ENCODE data around the gene FAAP24. TPM values are rescaled to one million over a fixed set of nuclear protein-coding genes. Genes with fewer than 3 reads are reported as not detected.
A peak's percentile ranks its signal among the peaks of the same experiment; 100 is the strongest.
"Not testable (repeated sequence)": the region's sequence is repeated elsewhere in the genome, so short reads cannot be mapped to it uniquely, and the experiment has no call there.

The FAAP24 gene
- total RNA-seq: 1 to 10 TPM; 1.7 to 2.3 TPM
- 1 to 10 TPM; 2.7 to 3.4 TPM for polyA plus RNA-seq (ENCODE audit: insufficient read length in 2 of 2)
- long read RNA-seq, donor 1, partial matches to known transcripts: 0 of 3 reads
- long read RNA-seq, donor 1, other reads (novel, unspliced or antisense): 0 of 3 reads
- long read RNA-seq, donor 2, partial matches to known transcripts: 0 of 1 reads
- long read RNA-seq, donor 2, other reads (novel, unspliced or antisense): 0 of 1 reads
- long read RNA-seq, donor 3, partial matches to known transcripts: 0 of 2 reads
- long read RNA-seq, donor 3, other reads (novel, unspliced or antisense): 0 of 2 reads
- long read RNA-seq, donor 4, partial matches to known transcripts: 0 of 3 reads
- long read RNA-seq, donor 4, other reads (novel, unspliced or antisense): 0 of 3 reads

DNA sequence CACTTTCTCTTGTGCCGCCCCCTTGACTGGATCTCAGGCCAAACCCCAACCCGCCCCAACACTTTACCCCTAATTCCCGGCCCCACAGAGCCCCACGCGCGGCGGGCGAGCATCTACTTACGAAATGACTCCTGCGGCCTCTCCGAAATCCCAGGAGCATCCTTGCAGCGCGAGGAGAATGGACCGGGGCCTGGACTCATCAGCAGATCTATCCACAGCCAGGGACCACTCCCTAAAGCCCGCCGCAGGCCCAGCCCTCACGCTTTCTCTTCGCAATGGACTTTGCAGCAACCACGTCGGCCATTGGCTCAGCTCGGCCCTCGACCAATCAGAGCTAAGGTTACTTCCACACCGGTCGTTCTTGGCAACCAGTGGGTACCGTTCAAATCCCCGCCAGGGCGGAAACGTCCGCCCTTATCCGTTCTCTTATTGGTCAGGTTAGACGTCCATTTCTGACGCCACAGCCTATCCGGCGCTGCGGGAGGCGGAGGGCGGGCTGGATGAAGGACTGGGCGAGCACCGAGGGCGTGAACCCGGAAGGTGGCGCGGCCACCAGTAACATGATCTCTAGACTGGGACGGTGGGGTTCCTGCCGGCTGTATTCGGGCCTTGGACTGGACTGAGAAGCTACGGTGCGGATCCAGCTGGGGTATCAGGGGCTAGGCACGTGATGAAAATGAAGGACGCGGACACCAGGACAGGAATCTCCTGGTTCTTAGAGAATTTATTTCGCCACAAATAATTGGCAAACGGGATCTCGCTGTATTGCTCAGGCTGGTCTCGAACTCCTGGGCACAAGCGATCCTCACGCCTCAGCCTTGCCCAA is at the start of gene FAAP24, which contains the start of gene CEP89:
Gene FAAP24 (plus strand): TSS at position 528 of the 826 bp plus-strand sequence. CDS start 955 bp downstream, outside the sequence.
Gene CEP89 (minus strand): TSS at position 244 of the 826 bp plus-strand sequence. CDS start 84 bp downstream, at position 160.
- DNase-seq (ENCODE audit: low read depth in 4 of 6, low spot score in 6 of 6): peak; percentile 99 to 100 (median 100)
- Histone ChIP-seq H3K27me3 (ENCODE audit: control insufficient read depth, insufficient read depth, low read length) (no peaks in the 10 kb centered on the region), H3K27ac (ENCODE audit: low read depth, low read length) (peak within 1 kb of the TSS; percentile 19), H3K9me3 (ENCODE audit: control insufficient read depth, insufficient read depth, low read length) (no peaks in the 10 kb centered on the region), H3K4me1 (ENCODE audit: control insufficient read depth, insufficient read depth, low read length) (peaks cover 19% of the 10 kb centered on the region), H3K4me3 (ENCODE audit: low read depth, low read length) (peak within 1 kb of the TSS; percentile 76), H3K36me3 (ENCODE audit: control insufficient read depth, insufficient read depth, low read length) (peaks cover 20% of the 10 kb centered on the region)
- 4% methylated on average over 57 of the region's 57 CpGs for WGBS (ENCODE audit: insufficient coverage)

DNA sequence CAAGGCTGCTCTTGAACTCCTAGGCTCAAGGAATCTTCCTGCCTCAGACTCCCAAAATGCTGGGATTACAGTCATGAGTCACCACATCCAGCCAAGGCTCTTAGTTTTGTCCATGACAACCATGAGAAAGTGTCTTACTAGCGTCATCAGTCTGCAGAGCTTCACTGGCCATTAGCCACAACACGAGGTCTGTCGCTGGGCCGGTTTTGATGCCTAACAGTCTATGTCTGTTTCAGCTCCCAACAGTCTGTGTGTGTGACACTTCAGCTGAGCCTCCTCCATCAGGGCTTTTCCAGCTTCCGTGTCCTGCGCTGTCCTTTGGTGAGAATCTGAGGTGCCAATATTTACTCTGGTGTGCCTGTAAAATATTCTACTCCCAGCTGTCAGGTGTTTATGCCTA is 47.8 kb upstream of the FAAP24 start:
- 96% methylated on average over 5 of the region's 6 CpGs for WGBS (ENCODE audit: insufficient coverage)
- Histone ChIP-seq H3K4me1 (ENCODE audit: control insufficient read depth, insufficient read depth, low read length) (no peaks in the 10 kb centered on the region), H3K4me3 (ENCODE audit: low read depth, low read length) (no peak overlapping the region), H3K36me3 (ENCODE audit: control insufficient read depth, insufficient read depth, low read length) (peaks cover 76% of the 10 kb centered on the region), H3K9me3 (ENCODE audit: control insufficient read depth, insufficient read depth, low read length) (no peaks in the 10 kb centered on the region), H3K27ac (ENCODE audit: low read depth, low read length) (no peak overlapping the region), H3K27me3 (ENCODE audit: control insufficient read depth, insufficient read depth, low read length) (no peaks in the 10 kb centered on the region)
- no peak for DNase-seq (ENCODE audit: low read depth in 4 of 6, low spot score in 6 of 6)

DNA sequence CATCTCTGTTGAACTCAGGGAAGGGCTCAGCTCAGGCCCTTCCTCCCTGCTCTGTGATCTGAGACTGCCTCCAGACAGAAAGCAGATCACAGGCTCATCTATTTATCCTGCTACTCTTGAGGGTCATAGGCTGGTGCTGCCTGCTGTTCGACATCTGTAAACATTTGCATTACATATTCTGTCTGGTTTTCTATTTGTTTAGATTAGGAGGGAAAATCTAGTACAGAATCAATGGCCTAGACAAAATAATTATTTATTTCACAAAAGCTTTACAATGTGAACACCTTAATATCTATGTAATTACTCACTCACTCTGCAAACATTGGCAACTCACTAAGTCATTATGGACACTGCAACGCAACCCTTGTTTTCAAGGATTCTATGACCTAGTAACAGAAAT is 43.2 kb upstream of the FAAP24 start:
- H3K9me3 ChIP-seq (ENCODE audit: control insufficient read depth, insufficient read depth, low read length): no peaks in the 10 kb centered on the region
- peaks cover 68% of the 10 kb centered on the region for H3K36me3 ChIP-seq (ENCODE audit: control insufficient read depth, insufficient read depth, low read length)
- no peaks in the 10 kb centered on the region for H3K4me1 ChIP-seq (ENCODE audit: control insufficient read depth, insufficient read depth, low read length)
- H3K27me3 ChIP-seq (ENCODE audit: control insufficient read depth, insufficient read depth, low read length): no peaks in the 10 kb centered on the region
- no peak for DNase-seq (ENCODE audit: low read depth in 4 of 6, low spot score in 6 of 6)
- H3K4me3 ChIP-seq (ENCODE audit: low read depth, low read length): no peak overlapping the region
- H3K27ac ChIP-seq (ENCODE audit: low read depth, low read length): no peak overlapping the region
- WGBS (ENCODE audit: insufficient coverage): no CpG with 5 or more reads among the region's 2 CpGs

DNA sequence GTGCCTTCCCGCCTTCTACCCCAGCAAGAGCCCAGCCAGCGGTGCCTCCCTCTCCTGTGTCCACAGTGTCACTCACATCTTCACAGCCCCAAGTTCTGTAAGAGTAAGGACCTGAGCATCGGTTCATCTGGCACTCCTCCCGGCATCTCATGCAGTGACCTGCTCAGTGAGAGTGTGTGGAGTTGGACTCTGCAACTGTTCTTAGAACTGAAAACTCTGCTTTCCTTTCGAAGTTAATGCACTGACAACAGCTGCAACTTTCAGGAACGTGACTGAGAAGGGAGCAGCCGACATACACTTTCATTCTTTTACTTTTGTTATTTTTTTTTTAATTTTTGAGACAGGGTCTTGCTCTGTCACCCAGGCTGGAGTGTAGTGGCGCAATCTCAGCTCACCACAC is 41.5 kb upstream of the FAAP24 start:
- DNase-seq (ENCODE audit: low read depth in 4 of 6, low spot score in 6 of 6): no peak
- no peak overlapping the region for H3K4me3 ChIP-seq (ENCODE audit: low read depth, low read length)
- no peaks in the 10 kb centered on the region for H3K9me3 ChIP-seq (ENCODE audit: control insufficient read depth, insufficient read depth, low read length)
- peaks cover 70% of the 10 kb centered on the region for H3K36me3 ChIP-seq (ENCODE audit: control insufficient read depth, insufficient read depth, low read length)
- 100% methylated on average over 2 of the region's 8 CpGs for WGBS (ENCODE audit: insufficient coverage)
- no peaks in the 10 kb centered on the region for H3K27me3 ChIP-seq (ENCODE audit: control insufficient read depth, insufficient read depth, low read length)
- no peak overlapping the region for H3K27ac ChIP-seq (ENCODE audit: low read depth, low read length)
- no peaks in the 10 kb centered on the region for H3K4me1 ChIP-seq (ENCODE audit: control insufficient read depth, insufficient read depth, low read length)

- no peak for DNase-seq (ENCODE audit: low read depth in 4 of 6, low spot score in 6 of 6)
- Histone ChIP-seq H3K4me1 (ENCODE audit: control insufficient read depth, insufficient read depth, low read length) (no peaks in the 10 kb centered on the region), H3K9me3 (ENCODE audit: control insufficient read depth, insufficient read depth, low read length) (no peaks in the 10 kb centered on the region), H3K4me3 (ENCODE audit: low read depth, low read length) (no peak overlapping the region), H3K27me3 (ENCODE audit: control insufficient read depth, insufficient read depth, low read length) (no peaks in the 10 kb centered on the region), H3K27ac (ENCODE audit: low read depth, low read length) (no peak overlapping the region), H3K36me3 (ENCODE audit: control insufficient read depth, insufficient read depth, low read length) (peaks cover 76% of the 10 kb centered on the region)
- WGBS (ENCODE audit: insufficient coverage): 100% methylated on average over 2 of the region's 3 CpGs
These were observed 38.5 kb upstream of the FAAP24 start for GRCh38 chr19:32933571-32933970.

GRCh38 chr19:32935629-32936028 is 36.4 kb upstream of the FAAP24 start:
- WGBS (ENCODE audit: insufficient coverage): 96% methylated on average over 8 of the region's 9 CpGs
- no peak overlapping the region for H3K4me3 ChIP-seq (ENCODE audit: low read depth, low read length)
- H3K27me3 ChIP-seq (ENCODE audit: control insufficient read depth, insufficient read depth, low read length): no peaks in the 10 kb centered on the region
- no peaks in the 10 kb centered on the region for H3K9me3 ChIP-seq (ENCODE audit: control insufficient read depth, insufficient read depth, low read length)
- H3K27ac ChIP-seq (ENCODE audit: low read depth, low read length): no peak overlapping the region
- no peaks in the 10 kb centered on the region for H3K4me1 ChIP-seq (ENCODE audit: control insufficient read depth, insufficient read depth, low read length)
- no peak for DNase-seq (ENCODE audit: low read depth in 4 of 6, low spot score in 6 of 6)
- H3K36me3 ChIP-seq (ENCODE audit: control insufficient read depth, insufficient read depth, low read length): peaks cover 71% of the 10 kb centered on the region

- WGBS (ENCODE audit: insufficient coverage): 98% methylated on average over 8 of the region's 8 CpGs
- Histone ChIP-seq H3K9me3 (ENCODE audit: control insufficient read depth, insufficient read depth, low read length) (no peaks in the 10 kb centered on the region), H3K36me3 (ENCODE audit: control insufficient read depth, insufficient read depth, low read length) (peaks cover 71% of the 10 kb centered on the region), H3K4me3 (ENCODE audit: low read depth, low read length) (no peak overlapping the region), H3K27ac (ENCODE audit: low read depth, low read length) (no peak overlapping the region), H3K4me1 (ENCODE audit: control insufficient read depth, insufficient read depth, low read length) (no peaks in the 10 kb centered on the region), H3K27me3 (ENCODE audit: control insufficient read depth, insufficient read depth, low read length) (no peaks in the 10 kb centered on the region)
- no peak for DNase-seq (ENCODE audit: low read depth in 4 of 6, low spot score in 6 of 6)
These were observed 36.0 kb upstream of the FAAP24 start for GRCh38 chr19:32936065-32936464.

DNA sequence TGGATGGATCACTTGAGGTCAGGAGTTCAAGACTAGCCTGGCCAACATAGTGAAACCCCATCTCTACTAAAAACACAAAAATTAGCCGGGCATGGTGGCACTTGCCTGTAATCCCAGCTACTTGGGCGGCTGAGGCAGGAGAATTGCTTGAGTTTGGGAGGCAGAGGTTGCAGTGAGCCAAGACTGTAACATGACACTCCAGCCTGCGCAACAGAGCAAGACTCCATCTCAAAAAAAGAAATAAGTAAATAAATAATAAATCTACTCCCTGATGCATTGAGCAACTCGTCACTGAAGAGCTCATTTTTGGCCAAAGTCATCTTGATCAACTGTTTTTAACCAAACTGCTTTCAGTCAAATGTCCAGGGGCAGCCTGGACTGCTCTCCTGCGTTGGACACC is 30.8 kb upstream of the FAAP24 start:
- not testable (repeated sequence) for H3K4me1 ChIP-seq (ENCODE audit: control insufficient read depth, insufficient read depth, low read length); H3K4me3 ChIP-seq (ENCODE audit: low read depth, low read length); H3K9me3 ChIP-seq (ENCODE audit: control insufficient read depth, insufficient read depth, low read length); H3K27ac ChIP-seq (ENCODE audit: low read depth, low read length); DNase-seq (ENCODE audit: low read depth in 4 of 6, low spot score in 6 of 6); H3K27me3 ChIP-seq (ENCODE audit: control insufficient read depth, insufficient read depth, low read length)
- 94% methylated on average over 2 of the region's 5 CpGs for WGBS (ENCODE audit: insufficient coverage)
- H3K36me3 ChIP-seq (ENCODE audit: control insufficient read depth, insufficient read depth, low read length): peaks cover 75% of the 10 kb centered on the region

DNA sequence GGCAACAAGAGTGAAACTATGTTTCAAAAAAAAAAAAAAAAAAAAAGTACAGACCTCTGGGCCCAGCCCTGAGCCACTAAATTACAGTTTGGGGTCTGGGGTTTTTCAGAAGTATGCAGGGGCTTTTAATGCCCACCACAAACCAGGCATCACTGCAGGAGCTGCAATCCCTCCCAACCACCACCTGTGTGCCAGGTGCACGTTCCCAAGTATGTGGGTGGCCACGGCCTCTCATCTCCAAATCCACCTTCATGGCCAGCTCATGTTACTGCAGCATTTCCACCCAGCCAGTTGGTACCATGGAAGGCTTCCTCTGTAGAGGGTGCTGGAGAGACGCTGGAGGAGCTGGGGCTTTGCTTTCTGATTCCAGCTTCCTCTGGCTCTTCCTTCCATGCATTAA is 26.8 kb upstream of the FAAP24 start:
- no peaks in the 10 kb centered on the region for H3K9me3 ChIP-seq (ENCODE audit: control insufficient read depth, insufficient read depth, low read length)
- H3K36me3 ChIP-seq (ENCODE audit: control insufficient read depth, insufficient read depth, low read length): peaks cover 72% of the 10 kb centered on the region
- no peaks in the 10 kb centered on the region for H3K4me1 ChIP-seq (ENCODE audit: control insufficient read depth, insufficient read depth, low read length)
- H3K4me3 ChIP-seq (ENCODE audit: low read depth, low read length): no peak overlapping the region
- 100% methylated on average over 1 of the region's 3 CpGs for WGBS (ENCODE audit: insufficient coverage)
- no peak for DNase-seq (ENCODE audit: low read depth in 4 of 6, low spot score in 6 of 6)
- H3K27ac ChIP-seq (ENCODE audit: low read depth, low read length): no peak overlapping the region
- H3K27me3 ChIP-seq (ENCODE audit: control insufficient read depth, insufficient read depth, low read length): no peaks in the 10 kb centered on the region
